Upper lobe of left lung (tissue), 4 donors: ENCODE data around the gene RNU1-4.
"Not testable (repeated sequence)": the region's sequence is repeated elsewhere in the genome, so short reads cannot be mapped to it uniquely, and the experiment has no call there.

Experiments
- CTCF ChIP-seq, 6 experiments: fragments of 450-650 bp in 4 of 6; fragments of 200-600 bp in 2 of 6; sonication (generic) in 2 of 6; IDR thresholded peaks; one replicate each; pipeline ENCODE4 v1.5.1; 2016 to 2019; ENCODE audit warnings: antibody characterized with exemption in 6 of 6
- EP300 ChIP-seq, 4 donors: sonication (generic); formaldehyde crosslinking; IDR thresholded peaks; one replicate each; pipeline ENCODE4 v1.5.1; 2017; ENCODE audit warnings: antibody characterized with exemption in 4 of 4, control low read depth in 2 of 4
- POLR2A ChIP-seq, 4 donors: fragments of 450-650 bp; IDR thresholded peaks; one replicate each; pipeline ENCODE4 v1.5.1; 2016 to 2017; ENCODE audit warnings: antibody characterized with exemption in 4 of 4, mild to moderate bottlenecking in 2 of 4
- POLR2AphosphoS5 ChIP-seq, 2 donors: sonication (generic); formaldehyde crosslinking; IDR thresholded peaks; one replicate each; pipeline ENCODE4 v1.5.1; 2017; ENCODE audit warnings: antibody characterized with exemption in 2 of 2

GRCh38 chr1:16770139-16770759 is 29.9 kb downstream of the RNU1-4 start:
- not testable (repeated sequence) for TF ChIP-seq CTCF, POLR2A, EP300 (IDR thresholded peaks at IDR 0.05)
- TF ChIP-seq POLR2AphosphoS5 (IDR thresholded peaks at IDR 0.05), result peak in 1 of 2 donors; percentile 19
